HFFc6 (cell line): ENCODE data around the gene GET3. TPM values are rescaled to one million over a fixed set of nuclear protein-coding genes. Genes with fewer than 3 reads are reported as not detected.
A peak's percentile ranks its signal among the peaks of the same experiment; 100 is the strongest.

ENCODE experiments used
- DNase-seq: peaks from one replicate; pipeline ENCODE4 v3.0.0-alpha.2; 2018
- H3K27ac Mint-ChIP-seq: 2 replicates; pipeline ENCODE4 v1.8.0; 2020; ENCODE audit warnings: mild to moderate bottlenecking, mixed read lengths
- H3K27me3 Mint-ChIP-seq: 2 replicates; pipeline ENCODE4 v1.8.0; 2021; ENCODE audit warnings: mild to moderate bottlenecking, moderate library complexity, mixed read lengths; ENCODE audit not compliant: insufficient read depth
- H3K36me3 Mint-ChIP-seq: 2 replicates; pipeline ENCODE4 v1.8.0; 2021; ENCODE audit warnings: low read depth, mixed read lengths
- H3K4me1 Mint-ChIP-seq: 2 replicates; pipeline ENCODE4 v1.8.0; 2020; ENCODE audit warnings: low read depth, mixed read lengths
- H3K4me3 Mint-ChIP-seq: 2 replicates; pipeline ENCODE4 v1.8.0; 2020; ENCODE audit warnings: mild to moderate bottlenecking, moderate library complexity, mixed read lengths
- H3K9me3 Mint-ChIP-seq: 2 replicates; pipeline ENCODE4 v1.8.0; 2020; ENCODE audit warnings: mild to moderate bottlenecking, mixed read lengths
- total RNA-seq, 6 experiments: library from RNA; stranded (reverse); fragmentation: NEBNext Ultra II Directional; extraction: Animal tissue kit (Norgen Biotek cat#: 25700); gene quantifications; 2 replicates in 1 of 6; 3 replicates in 5 of 6; pipeline ENCODE4 v1.2.3, GENCODE V29; 2021
- TF ChIP-seq, protein P1 (sequence below): fragments of 200-600 bp; sonication (generic); IDR thresholded peaks from 2 replicates; pipeline ENCODE4 v1.5.0; 2021; ENCODE audit warnings: antibody characterized with exemption, mild to moderate bottlenecking

The GET3 gene
- total RNA-seq, 6 experiments from 2014 or later: 97.0 to 116 (median 107) TPM

DNA sequence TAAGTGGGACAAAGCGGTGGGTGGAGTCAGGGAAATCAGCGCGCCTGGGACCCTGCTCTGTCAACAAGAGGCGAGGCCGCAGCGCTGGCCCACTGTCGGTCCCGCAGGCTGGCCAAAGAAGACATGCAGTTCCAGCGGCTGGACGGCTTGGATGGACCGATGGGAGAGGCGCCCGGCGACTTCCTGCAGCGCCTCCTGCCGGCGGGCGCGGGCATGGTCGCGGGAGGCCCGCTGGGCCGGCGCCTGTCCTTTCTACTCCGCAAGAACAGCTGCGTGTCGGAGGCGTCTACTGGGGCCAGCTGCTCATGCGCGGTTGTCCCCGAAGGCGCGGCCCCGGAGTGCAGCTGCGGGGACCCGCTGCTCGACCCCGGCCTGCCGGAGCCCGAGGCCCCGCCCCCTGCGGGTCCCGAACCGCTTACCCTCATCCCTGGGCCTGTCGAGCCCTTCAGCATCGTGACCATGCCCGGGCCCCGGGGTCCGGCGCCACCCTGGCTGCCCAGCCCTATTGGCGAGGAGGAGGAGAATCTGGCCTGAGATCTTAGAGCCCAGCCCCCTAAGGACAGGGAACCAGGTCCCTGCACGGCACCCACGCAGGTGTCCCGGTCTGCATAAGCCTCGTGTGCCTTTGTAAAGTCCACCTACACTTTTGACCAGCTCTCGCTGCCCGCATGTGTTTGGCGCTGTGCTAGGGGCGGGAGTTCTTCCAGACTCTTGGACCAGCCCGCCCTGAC is 20.4 kb downstream of the GET3 start:
- TF ChIP-seq, protein P1, sequence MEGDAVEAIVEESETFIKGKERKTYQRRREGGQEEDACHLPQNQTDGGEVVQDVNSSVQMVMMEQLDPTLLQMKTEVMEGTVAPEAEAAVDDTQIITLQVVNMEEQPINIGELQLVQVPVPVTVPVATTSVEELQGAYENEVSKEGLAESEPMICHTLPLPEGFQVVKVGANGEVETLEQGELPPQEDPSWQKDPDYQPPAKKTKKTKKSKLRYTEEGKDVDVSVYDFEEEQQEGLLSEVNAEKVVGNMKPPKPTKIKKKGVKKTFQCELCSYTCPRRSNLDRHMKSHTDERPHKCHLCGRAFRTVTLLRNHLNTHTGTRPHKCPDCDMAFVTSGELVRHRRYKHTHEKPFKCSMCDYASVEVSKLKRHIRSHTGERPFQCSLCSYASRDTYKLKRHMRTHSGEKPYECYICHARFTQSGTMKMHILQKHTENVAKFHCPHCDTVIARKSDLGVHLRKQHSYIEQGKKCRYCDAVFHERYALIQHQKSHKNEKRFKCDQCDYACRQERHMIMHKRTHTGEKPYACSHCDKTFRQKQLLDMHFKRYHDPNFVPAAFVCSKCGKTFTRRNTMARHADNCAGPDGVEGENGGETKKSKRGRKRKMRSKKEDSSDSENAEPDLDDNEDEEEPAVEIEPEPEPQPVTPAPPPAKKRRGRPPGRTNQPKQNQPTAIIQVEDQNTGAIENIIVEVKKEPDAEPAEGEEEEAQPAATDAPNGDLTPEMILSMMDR: peak; percentile 97
- H3K27ac Mint-ChIP-seq: no peak overlapping the region
- peaks cover 6% of the 10 kb centered on the region; the same call in 1 of the 2 replicates for H3K27me3 Mint-ChIP-seq
- H3K4me3 Mint-ChIP-seq: peak overlapping the region; percentile 83
- H3K36me3 Mint-ChIP-seq: no peaks in the 10 kb centered on the region
- H3K4me1 Mint-ChIP-seq: 0 out of 2 replicates have a peak, but pooled peaks cover 9% of the 10 kb centered on the region
- H3K9me3 Mint-ChIP-seq: no peaks in the 10 kb centered on the region
- peak; percentile 60 for DNase-seq

DNA sequence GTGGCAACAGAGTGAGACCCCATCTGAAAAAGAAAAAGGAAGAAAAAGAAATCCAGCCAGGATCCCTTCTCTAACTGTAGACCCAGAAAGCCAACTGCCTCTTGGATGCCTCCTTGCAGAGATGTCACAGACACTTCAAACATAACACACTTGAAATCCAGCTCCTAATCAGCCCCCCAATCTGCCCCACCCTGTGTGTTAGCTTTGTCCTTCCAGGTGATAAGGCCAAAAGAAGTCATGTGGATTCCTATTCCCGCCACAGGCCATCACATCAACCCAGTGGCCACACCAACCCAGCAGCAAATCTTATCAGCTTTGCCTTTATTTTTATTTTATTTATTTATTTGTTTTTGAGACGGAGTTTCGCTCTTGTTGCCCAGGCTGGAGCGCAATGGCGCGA is 22.4 kb downstream of the GET3 start:
- H3K4me3 Mint-ChIP-seq: no peak overlapping the region
- H3K9me3 Mint-ChIP-seq: no peaks in the 10 kb centered on the region
- TF ChIP-seq, protein P1: no peak
- peaks cover 4% of the 10 kb centered on the region; the same call in 1 of the 2 replicates for H3K36me3 Mint-ChIP-seq
- H3K4me1 Mint-ChIP-seq: 0 out of 2 replicates have a peak, but pooled peaks cover 9% of the 10 kb centered on the region
- H3K27ac Mint-ChIP-seq: no peak overlapping the region
- DNase-seq: no peak
- peaks cover 2% of the 10 kb centered on the region; the same call in 1 of the 2 replicates for H3K27me3 Mint-ChIP-seq

DNA sequence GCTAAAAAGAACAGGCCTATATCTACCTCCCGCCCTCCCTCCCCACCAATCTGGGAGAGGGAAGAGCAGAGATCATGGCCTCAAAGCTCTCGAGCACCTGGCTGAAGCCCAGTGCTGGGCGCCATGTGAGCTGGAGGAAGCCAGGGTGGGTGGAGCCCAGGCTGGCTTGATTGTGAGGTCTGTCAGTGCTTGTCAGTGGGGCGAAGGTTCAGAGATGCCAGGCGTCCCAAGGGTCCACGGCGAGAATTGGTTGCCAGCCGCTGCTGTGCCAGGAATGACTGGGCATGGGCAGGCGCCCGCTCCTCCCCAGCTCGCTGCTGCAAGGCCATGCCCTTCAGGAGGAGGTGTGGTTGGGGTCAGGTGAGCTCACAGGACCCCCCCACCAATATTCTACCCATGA is 25.8 kb downstream of the GET3 start:
- Mint-ChIP-seq H3K27ac (no peak overlapping the region), H3K9me3 (no peaks in the 10 kb centered on the region), H3K36me3 (peaks cover 4% of the 10 kb centered on the region; the same call in 1 of the 2 replicates), H3K4me3 (no peak overlapping the region), H3K4me1 (0 out of 2 replicates have a peak, but pooled peaks cover 4% of the 10 kb centered on the region), H3K27me3 (peaks cover 1% of the 10 kb centered on the region; the same call in 1 of the 2 replicates)
- DNase-seq: no peak
- TF ChIP-seq, protein P1: no peak

DNA sequence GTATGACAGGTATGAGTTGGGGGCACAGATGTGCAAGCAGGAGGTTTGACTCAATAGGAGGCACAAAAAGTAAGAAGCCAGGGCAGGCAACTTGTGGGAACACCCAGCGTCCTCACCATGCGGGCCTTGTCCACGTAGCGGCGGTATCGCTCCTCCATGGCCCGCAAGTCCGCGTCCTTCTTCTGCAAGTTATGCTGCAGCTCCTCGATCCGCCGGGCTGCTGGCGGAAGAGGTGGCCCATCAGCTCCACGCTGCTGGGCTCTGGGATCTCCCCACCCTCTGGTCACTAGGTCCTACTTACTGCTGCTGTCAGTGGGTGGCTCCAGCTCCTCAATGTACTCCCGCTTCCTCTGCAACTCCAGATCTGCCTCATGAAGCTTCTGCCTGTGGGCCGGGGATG is 27.4 kb downstream of the GET3 start:
- no peak for DNase-seq
- Mint-ChIP-seq H3K36me3 (peaks cover 4% of the 10 kb centered on the region; the same call in 1 of the 2 replicates), H3K4me3 (no peak overlapping the region), H3K27ac (no peak overlapping the region), H3K9me3 (no peaks in the 10 kb centered on the region), H3K27me3 (peaks cover 1% of the 10 kb centered on the region; the same call in 1 of the 2 replicates), H3K4me1 (no peaks in the 10 kb centered on the region)
- TF ChIP-seq, protein P1: no peak

DNA sequence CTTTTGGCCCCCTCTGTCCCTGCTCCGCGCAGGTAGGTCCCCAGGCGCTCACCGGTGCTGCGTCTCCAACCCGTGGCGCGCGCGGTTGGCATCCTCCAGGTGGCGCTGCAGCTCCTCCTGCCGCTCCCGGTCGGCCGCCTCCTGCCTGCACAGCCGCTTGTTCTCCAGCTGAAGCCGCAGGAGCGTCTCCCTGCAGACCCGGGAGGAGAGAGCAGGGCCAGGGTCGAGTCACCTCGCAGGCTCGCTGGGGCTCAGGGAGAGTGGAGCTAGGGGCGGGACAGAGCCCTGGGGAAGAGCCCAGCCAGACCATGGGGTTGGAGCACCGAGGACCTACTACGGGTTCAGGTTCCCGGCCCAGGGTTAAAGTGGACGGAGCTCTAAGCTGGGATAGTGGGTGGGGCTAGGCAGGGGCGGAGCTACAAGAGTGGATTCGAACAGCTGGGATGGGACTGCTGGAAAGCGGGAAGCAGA is 28.8 kb downstream of the GET3 start:
- Mint-ChIP-seq H3K36me3 (peaks cover 4% of the 10 kb centered on the region; the same call in 1 of the 2 replicates), H3K4me3 (peak overlapping the region; percentile 82), H3K27me3 (peaks cover 1% of the 10 kb centered on the region; the same call in 1 of the 2 replicates), H3K9me3 (no peaks in the 10 kb centered on the region), H3K27ac (no peak overlapping the region), H3K4me1 (no peaks in the 10 kb centered on the region)
- peak; percentile 53 for DNase-seq
- TF ChIP-seq, protein P1: peak; percentile 86
